ENCODE measurements around the gene DENND1C. TPM values are rescaled to one million over a fixed set of nuclear protein-coding genes. Genes with fewer than 3 reads are reported as not detected.

The DENND1C gene
- total and polyA plus RNA-seq, 9 of the 15 experiments (the other 6 are each of a cell fraction or from before 2014, with no cell fraction given) = 0.03 to 1.2 (median 0.32) TPM; not detected in 1

- no peak for ATAC-seq
- no peak for DNase-seq (ENCODE audit: extremely low read depth in 1 of 4, low spot score in 3 of 4)
- TF ChIP-seq USF1 (CRISPR knock-in tag; IDR thresholded peaks at IDR 0.05) (no peak), NFIX (CRISPR knock-in tag; IDR thresholded peaks at IDR 0.05; ENCODE audit: low read depth) (no peak), TFAP4 (CRISPR knock-in tag; IDR thresholded peaks at IDR 0.05; ENCODE audit: borderline replicate concordance) (no peak), XRCC5 (IDR thresholded peaks at IDR 0.05; ENCODE audit: low read depth, low read length) (no peak), TRIM25 (IDR thresholded peaks at IDR 0.05; ENCODE audit: borderline replicate concordance) (no peak), TRIM28 (IDR thresholded peaks at IDR 0.05) (no peak), ZNF133 (CRISPR knock-in tag; IDR thresholded peaks at IDR 0.05) (no peak), ZNF282 (CRISPR knock-in tag; IDR thresholded peaks at IDR 0.05) (no peak), ERF (CRISPR knock-in tag; IDR thresholded peaks at IDR 0.05) (no peak), HIVEP1 (CRISPR knock-in tag; IDR thresholded peaks at IDR 0.05) (no peak), ZBTB8A (IDR thresholded peaks at IDR 0.05; ENCODE audit: partially characterized antibody) (no peak), ZZZ3 (IDR thresholded peaks at IDR 0.05) (no peak), MEIS2 (IDR thresholded peaks at IDR 0.05; ENCODE audit: partially characterized antibody) (no peak), MXD1 (CRISPR knock-in tag; IDR thresholded peaks at IDR 0.05; ENCODE audit: borderline replicate concordance, poor library complexity, severe bottlenecking) (no peak), FOXK1 (CRISPR knock-in tag; IDR thresholded peaks at IDR 0.05; ENCODE audit: borderline replicate concordance) (no peak), RBM14 (IDR thresholded peaks at IDR 0.05; ENCODE audit: borderline replicate concordance, insufficient read depth, low read depth, low read length) (no peak), MECOM (CRISPR knock-in tag; IDR thresholded peaks at IDR 0.05) (no peak), ZNF75A (CRISPR knock-in tag; IDR thresholded peaks at IDR 0.05) (no peak), KLF16 (IDR thresholded peaks at IDR 0.05) (no peak)
- H3K4me2 ChIP-seq (ENCODE audit: insufficient read depth, low read length) = no peak overlapping the region
- intact Hi-C loops (cut with micrococcal nuclease) (no loop called here), in situ Hi-C loops (cut with MboI) (no loop called here)
- H3K36me3 ChIP-seq (ENCODE audit: control insufficient read depth, insufficient read depth, low read length) = peaks cover 14% of the 10 kb centered on the region; the same call in 2 of the 3 replicates
- no peaks in the 10 kb centered on the region for H3K27me3 ChIP-seq (ENCODE audit: control insufficient read depth in 2 of 2, insufficient read depth in 2 of 2, low read length in 2 of 2)
- 86% methylated on average over 3 of the region's 3 CpGs for whole genome bisulfite sequencing (ENCODE audit: insufficient coverage, low coverage, missing lambda C conversion rate)
- no peak overlapping the region for H3K9ac ChIP-seq (ENCODE audit: insufficient read depth in 1 of 2, low read depth in 2 of 2, low read length in 2 of 2)
- H3K4me1 ChIP-seq (replicated peaks in 1 of 2; ENCODE audit: control insufficient read depth in 2 of 2, insufficient read depth in 2 of 2, low read length in 2 of 2) = no peaks in the 10 kb centered on the region; a peak in 1 of 5 replicates
- H3K79me2 ChIP-seq (ENCODE audit: control insufficient read depth, insufficient read depth, low read length) = no peaks in the 10 kb centered on the region
- no peak overlapping the region for H3K27ac ChIP-seq (ENCODE audit: extremely low read depth, low read depth, low read length)
- FAIRE-seq = no peak
- no peak overlapping the region for H2AFZ ChIP-seq (ENCODE audit: low read depth, low read length)
- no peaks in the 10 kb centered on the region for H3K9me3 ChIP-seq (replicated peaks; ENCODE audit: control insufficient read depth, insufficient read depth, low read depth, low read length)
- ChIA-PET POLR2A (no interaction called here), CTCF (ENCODE audit: low intra/inter-chr PET ratio) (no interaction called here)
- no peak overlapping the region for H3K4me3 ChIP-seq
- BruUV-seq (replicated peaks) = no TSS peak
- H4K20me1 ChIP-seq (replicated peaks; ENCODE audit: control insufficient read depth, insufficient read depth, low read length) = no peaks in the 10 kb centered on the region
- H3K9me1 ChIP-seq (ENCODE audit: control insufficient read depth, insufficient read depth, low read length) = no peaks in the 10 kb centered on the region
These were observed 35.1 kb downstream of the DENND1C start for GRCh38 chr19:6446452-6446851.

Measured in K562 (cell line).